HG02571 (cell line): ENCODE results near the gene KCNA1.

Source experiments
- ATAC-seq: cut with Tn5 transposase; IDR thresholded peaks from one replicate; pipeline ENCODE4 v1.9.1; 2021; ENCODE audit warnings: mild to moderate bottlenecking, moderate library complexity; ENCODE audit not compliant: unreplicated experiment

Gene KCNA1

GRCh38 chr12:4958697-4959375, 49.1 kb downstream of the KCNA1 start:
- no peak for ATAC-seq

- no peak for ATAC-seq
These were observed 49.7 kb downstream of the KCNA1 start for GRCh38 chr12:4959381-4959780.

- ATAC-seq, result no peak
These were observed 50.3 kb downstream of the KCNA1 start for GRCh38 chr12:4960030-4960429.

GRCh38 chr12:4960547-4960946, 50.8 kb downstream of the KCNA1 start:
- ATAC-seq, result no peak

- ATAC-seq, result no peak
These were observed 51.6 kb downstream of the KCNA1 start for GRCh38 chr12:4961311-4961710.

GRCh38 chr12:4962539-4963486, 53.1 kb downstream of the KCNA1 start:
- no peak for ATAC-seq
